Testis (tissue), 3 donors: ENCODE data around the gene UNG. TPM values are rescaled to one million over a fixed set of nuclear protein-coding genes. Genes with fewer than 3 reads are reported as not detected.
A peak's percentile ranks its signal among the peaks of the same experiment; 100 is the strongest.

Experiments used
- DNase-seq: peaks from one replicate; pipeline ENCODE4 v3.0.0-alpha.2; 2019
- H3K27ac ChIP-seq, 2 donors: fragments of 200-600 bp; sonication (generic); one replicate each; pipeline ENCODE4 v1.5.1; 2019
- H3K27me3 ChIP-seq: fragments of 200-600 bp; sonication (generic); one replicate; pipeline ENCODE4 v1.5.1; 2019
- H3K36me3 ChIP-seq: fragments of 200-600 bp; sonication (generic); one replicate; pipeline ENCODE4 v1.5.1; 2017; ENCODE audit warnings: low read depth; ENCODE audit errors: missing control alignments
- H3K4me1 ChIP-seq: fragments of 200-600 bp; sonication (generic); one replicate; pipeline ENCODE4 v1.5.1; 2019
- H3K4me3 ChIP-seq, 2 donors: fragments of 200-600 bp; sonication (generic); one replicate each; pipeline ENCODE4 v1.5.1; 2017 to 2019
- H3K9me3 ChIP-seq: fragments of 200-600 bp; sonication (generic); one replicate; pipeline ENCODE4 v1.5.1; 2017
- CTCF ChIP-seq, 3 experiments: fragments of 450-650 bp in 2 of 3; fragments of 200-600 bp in 1 of 3; sonication (generic) in 1 of 3; IDR thresholded peaks; one replicate each; pipeline ENCODE4 v1.5.1; 2016 to 2019; ENCODE audit warnings: antibody characterized with exemption in 3 of 3, mild to moderate bottlenecking in 2 of 3, moderate library complexity in 1 of 3
- POLR2A ChIP-seq: fragments of 450-650 bp; IDR thresholded peaks from one replicate; pipeline ENCODE4 v1.6.1; 2017; ENCODE audit warnings: antibody characterized with exemption, mild to moderate bottlenecking, moderate library complexity
- WGBS, 2 donors: methylation state at CpG; one replicate each; pipeline ENCODE4 v1.1.5; 2018; 5-methylcytosine and 5-hydroxymethylcytosine counted together
- intact Hi-C: fragments of 100-400 bp; cut with DNase I; formaldehyde crosslinking; loops from one replicate; pipeline ENCODE4 v1.15.1; 2023; ENCODE audit warnings: low total_unique reads
- polyA plus RNA-seq: library from polyadenylated mRNA; stranded (reverse); fragments of 350-450 nt; fragmentation: Illumina TruSeq; extraction: RNeasy Lipid Tissue Mini Kit (QIAGEN cat#74804); gene quantifications from one replicate; pipeline ENCODE4 v1.2.3, GENCODE V29; 2014; ENCODE audit warnings: low read depth, low replicate concordance; ENCODE audit not compliant: insufficient read depth
- total RNA-seq, 2 donors: library from RNA; depleted of rRNA; stranded (reverse); fragments of >200 nt; gene quantifications; one replicate each; pipeline ENCODE4 v1.2.3, GENCODE V29; 2016

The UNG gene
- total and polyA plus RNA-seq, 3 donors from 2014 or later: 55.3 to 81.5 (median 80.2) TPM

DNA sequence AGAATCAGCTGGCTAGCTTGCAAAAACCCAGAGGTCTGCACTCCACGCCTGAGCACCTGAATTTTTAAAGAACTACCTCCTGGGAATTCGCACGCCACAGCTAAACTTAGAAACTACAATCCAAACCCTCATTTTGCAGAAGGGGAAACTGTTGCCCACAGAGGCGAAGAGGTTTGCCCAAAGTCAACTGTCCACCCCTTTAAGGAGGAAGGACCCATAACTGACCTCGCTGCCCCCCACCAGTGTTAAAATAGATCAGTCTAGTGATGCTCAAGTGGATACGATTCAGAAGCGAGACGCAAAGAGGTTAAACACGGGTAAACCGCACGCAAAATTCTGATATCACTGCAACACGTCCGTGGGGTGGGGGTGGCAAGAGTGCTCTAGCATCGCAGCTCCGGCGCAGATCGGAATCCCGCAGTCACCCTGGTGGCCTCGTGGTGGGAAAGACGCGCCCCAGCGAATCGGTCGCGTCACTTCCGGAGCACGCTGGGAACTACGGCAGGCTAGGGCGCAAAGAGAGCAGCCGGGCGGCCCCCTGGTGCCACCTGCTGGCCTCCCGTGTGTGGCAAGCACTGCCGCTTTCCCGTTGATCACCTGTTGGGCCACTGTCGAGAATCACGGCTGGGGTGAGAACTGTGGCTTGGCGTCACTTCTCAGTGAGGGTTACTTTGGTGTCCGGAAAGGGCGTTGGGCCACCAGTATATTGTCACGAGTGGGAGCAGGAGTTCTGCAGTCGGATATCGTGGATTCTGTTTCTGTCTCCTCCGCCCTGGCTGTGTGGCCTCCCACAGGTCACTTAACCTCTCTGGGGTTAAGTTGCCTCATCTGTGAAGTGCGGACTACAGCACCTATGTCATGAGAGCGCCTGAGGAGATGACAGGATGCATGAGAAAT, 4.1 kb upstream of the UNG start, which contains the start of gene ALKBH2:
Gene ALKBH2, minus strand, starts transcription at position 451 of the 897 bp plus-strand sequence. CDS start 686 bp downstream, outside the sequence.
- WGBS, 2 donors: 4 to 6% methylated on average over 38 to 45 of the region's 45 CpGs
- Histone ChIP-seq H3K9me3 (no peaks in the 10 kb centered on the region), H3K27me3 (no peaks in the 10 kb centered on the region), H3K4me3 (peak within 1 kb of the TSS; percentile 47 to 70), H3K4me1 (peaks cover 18% of the 10 kb centered on the region), H3K36me3 (no peaks in the 10 kb centered on the region), H3K27ac (peak within 1 kb of the TSS in 1 of 2 donors; percentile 51)
- peak; percentile 96 for DNase-seq
- intact Hi-C loops: no loop called here
- TF ChIP-seq POLR2A (no peak), CTCF (IDR thresholded peaks at IDR 0.05) (peak; percentile 96 to 99 (median 96))

GRCh38 chr12:109097140-109097434, 310 bp upstream of the UNG start:
- TF ChIP-seq CTCF (IDR thresholded peaks at IDR 0.05) (no peak), POLR2A (no peak)
- H3K9me3 ChIP-seq: no peaks in the 10 kb centered on the region
- 21 to 34% methylated on average over 7 to 11 of the region's 11 CpGs for WGBS, 2 donors
- DNase-seq: no peak
- no peaks in the 10 kb centered on the region for H3K36me3 ChIP-seq
- H3K27ac ChIP-seq: no peak overlapping the region
- H3K27me3 ChIP-seq: no peaks in the 10 kb centered on the region
- H3K4me3 ChIP-seq: peak overlapping the region; percentile 80 to 81
- peaks cover 19% of the 10 kb centered on the region for H3K4me1 ChIP-seq
- intact Hi-C loops: loop anchor here (2.0 kb wide), 1 partner anchor 14 kb away; no protein-coding TSS in a partner anchor

DNA sequence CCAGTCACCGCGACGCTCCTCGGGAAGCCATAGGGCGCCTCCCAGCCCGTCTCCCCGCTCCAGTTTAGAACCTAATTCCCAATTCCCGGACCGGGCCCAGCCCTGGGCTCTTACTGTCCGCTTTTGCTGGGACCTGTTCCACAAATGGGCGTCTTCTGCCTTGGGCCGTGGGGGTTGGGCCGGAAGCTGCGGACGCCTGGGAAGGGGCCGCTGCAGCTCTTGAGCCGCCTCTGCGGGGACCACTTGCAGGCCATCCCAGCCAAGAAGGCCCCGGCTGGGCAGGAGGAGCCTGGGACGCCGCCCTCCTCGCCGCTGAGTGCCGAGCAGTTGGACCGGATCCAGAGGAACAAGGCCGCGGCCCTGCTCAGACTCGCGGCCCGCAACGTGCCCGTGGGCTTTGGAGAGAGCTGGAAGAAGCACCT, 797 bp downstream of the UNG start:
- H3K4me3 ChIP-seq: peak overlapping the region; percentile 80 to 81
- intact Hi-C loops: no loop called here
- no peaks in the 10 kb centered on the region for H3K36me3 ChIP-seq
- H3K9me3 ChIP-seq: no peaks in the 10 kb centered on the region
- H3K27me3 ChIP-seq: no peaks in the 10 kb centered on the region
- no peak for DNase-seq
- peak overlapping the region; percentile 67 to 90 for H3K27ac ChIP-seq
- WGBS, 2 donors: 0 to 1% methylated on average over 14 to 30 of the region's 32 CpGs
- TF ChIP-seq CTCF (IDR thresholded peaks at IDR 0.05) (no peak), POLR2A (no peak)
- H3K4me1 ChIP-seq: peaks cover 11% of the 10 kb centered on the region

- no peaks in the 10 kb centered on the region for H3K27me3 ChIP-seq
- WGBS, 2 donors: 1% methylated on average over 8 of the region's 8 CpGs
- intact Hi-C loops: no loop called here
- H3K36me3 ChIP-seq: no peaks in the 10 kb centered on the region
- peaks cover 11% of the 10 kb centered on the region for H3K4me1 ChIP-seq
- H3K9me3 ChIP-seq: no peaks in the 10 kb centered on the region
- DNase-seq: no peak
- H3K4me3 ChIP-seq: peak overlapping the region; percentile 80 to 81
- H3K27ac ChIP-seq: peak overlapping the region; percentile 67 to 90
- TF ChIP-seq CTCF (IDR thresholded peaks at IDR 0.05) (no peak), POLR2A (no peak)
Observed at GRCh38 chr12:109098651-109099050, 1.3 kb downstream of the UNG start.
